Measurements from ENCODE around the gene GPR15LG.
"Not testable (repeated sequence)": the region's sequence is repeated elsewhere in the genome, so short reads cannot be mapped to it uniquely, and the experiment has no call there.

Gene GPR15LG

DNA sequence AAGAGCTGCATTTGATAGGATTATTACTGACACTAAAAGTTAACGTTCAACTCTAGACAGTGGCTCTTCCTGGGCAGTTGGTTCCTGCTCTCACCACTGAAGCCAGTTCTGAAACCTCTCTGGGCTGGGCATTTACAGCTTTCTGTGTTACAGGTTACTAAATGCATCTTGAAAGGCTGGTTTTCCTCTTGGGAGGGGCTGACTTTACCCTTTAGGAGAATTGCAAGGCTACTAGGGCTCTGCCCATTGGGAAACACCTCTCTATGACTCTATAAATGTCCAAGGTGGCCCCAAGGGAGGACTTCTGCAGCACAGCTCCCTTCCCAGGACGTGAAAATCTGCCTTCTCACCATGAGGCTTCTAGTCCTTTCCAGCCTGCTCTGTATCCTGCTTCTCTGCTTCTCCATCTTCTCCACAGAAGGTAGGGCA lies at the start of gene GPR15LG:
Gene GPR15LG, plus strand, starts transcription at position 301 of the 429 bp plus-strand sequence. Its CDS starts 51 bp downstream, at position 352.
- intact Hi-C loops (cut with DNase I): no loop called here
- DNase-seq: no peak

DNA sequence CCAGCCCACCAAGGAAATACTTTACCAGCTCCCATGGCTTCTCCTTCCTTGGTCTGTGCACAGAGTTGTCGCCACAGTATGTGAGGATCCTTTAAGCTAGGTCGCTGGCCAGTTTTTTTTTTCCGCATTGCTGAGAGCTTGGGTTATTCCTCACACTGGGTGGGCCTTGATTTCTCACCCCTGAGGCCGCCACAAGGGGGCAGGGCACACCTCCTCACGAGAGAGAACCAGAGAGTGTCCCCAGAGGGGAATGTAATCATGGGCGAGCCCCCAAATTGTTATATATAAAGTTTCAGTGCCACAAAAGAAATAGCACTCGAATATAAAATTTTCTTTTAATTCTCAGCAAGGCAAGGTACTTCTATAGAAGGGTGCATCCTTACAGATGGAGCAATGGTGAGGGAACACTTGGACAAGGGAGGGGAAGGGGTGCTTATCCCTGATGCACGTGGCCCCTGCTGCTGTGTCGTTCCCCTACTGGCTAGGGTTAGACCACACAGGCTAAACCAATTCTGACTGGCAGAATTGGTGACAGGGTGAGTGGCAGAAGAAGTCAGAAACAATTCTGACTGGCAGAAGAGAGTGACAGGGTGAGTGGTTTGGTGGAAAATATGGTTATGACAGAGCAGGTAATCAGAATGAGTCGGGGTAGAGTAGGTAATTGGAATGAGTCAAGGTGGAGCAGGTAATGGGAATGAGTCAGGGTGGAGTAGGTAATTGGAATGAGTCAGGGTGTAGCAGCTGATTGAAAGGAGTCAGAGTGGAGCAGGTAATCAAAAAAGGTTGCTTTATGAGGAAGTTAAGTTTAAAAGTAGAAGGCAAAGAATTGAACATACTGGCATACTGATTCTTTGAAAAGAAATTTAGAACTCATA lies 47.5 kb upstream of the GPR15LG start:
- DNase-seq; intact Hi-C loops (cut with DNase I): not testable (repeated sequence)

DNA sequence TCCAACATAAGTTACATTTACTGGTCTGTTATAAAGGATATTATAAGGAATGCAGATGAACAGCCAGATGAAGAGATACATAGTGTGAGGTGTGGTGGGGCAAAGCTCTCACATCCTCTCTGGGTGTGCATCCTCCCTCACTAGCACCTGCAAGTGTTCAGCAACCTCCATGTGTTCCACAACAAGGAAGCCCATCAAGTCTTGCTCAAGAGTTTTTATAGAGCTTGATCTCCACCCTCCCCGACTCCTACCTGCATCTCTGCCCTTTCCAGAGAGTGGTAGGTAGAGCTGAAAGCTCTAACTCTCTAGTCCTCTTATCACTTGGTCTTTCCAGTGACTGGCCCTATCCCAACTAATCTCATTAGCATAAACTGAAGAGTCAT lies 46.8 kb upstream of the GPR15LG start:
- intact Hi-C loops (cut with DNase I): no loop called here
- DNase-seq: no peak

DNA sequence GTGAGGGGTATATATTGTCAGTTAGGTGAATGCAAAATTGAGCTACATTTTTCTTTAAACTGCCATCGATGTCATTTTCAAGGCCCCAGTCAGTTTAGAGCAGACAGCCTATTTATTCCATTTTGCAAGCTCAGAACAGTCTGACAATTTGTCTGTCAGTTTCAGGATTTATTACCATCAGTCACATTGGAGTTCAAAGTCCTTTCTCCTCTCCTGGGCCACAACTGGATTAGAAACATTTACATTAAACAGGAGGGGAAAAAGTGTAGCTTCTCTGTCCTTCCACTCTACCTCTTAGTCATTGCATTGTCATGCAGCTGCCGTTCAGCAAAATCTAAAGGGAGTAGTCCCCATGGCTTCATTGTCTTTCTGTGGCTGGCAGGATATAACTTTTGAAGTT lies 37.8 kb upstream of the GPR15LG start:
- intact Hi-C loops (cut with DNase I): no loop called here

DNA sequence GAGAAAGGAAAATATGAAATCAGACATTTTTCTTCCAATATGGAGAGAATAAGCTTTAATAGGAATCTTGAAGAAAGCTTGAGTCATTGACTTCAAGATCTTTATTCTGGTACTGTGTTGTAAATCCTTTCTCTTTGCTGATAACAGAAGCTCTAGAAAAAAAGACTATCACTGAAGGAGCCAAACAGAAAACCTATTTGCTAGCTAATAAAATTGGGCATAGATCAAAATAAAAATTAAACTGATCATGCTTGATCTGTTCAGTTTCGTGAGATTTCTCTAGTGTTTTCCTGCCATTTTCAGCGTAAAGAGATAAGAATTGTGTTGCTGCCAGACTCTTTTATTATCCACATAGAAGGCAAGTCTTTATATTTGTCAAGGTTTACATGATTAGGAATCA lies 35.8 kb upstream of the GPR15LG start:
- no peak for DNase-seq
- intact Hi-C loops (cut with DNase I): no loop called here

More for the DNA sequence above, 37.8 kb upstream of the GPR15LG start:
- DNase-seq: no peak

DNA sequence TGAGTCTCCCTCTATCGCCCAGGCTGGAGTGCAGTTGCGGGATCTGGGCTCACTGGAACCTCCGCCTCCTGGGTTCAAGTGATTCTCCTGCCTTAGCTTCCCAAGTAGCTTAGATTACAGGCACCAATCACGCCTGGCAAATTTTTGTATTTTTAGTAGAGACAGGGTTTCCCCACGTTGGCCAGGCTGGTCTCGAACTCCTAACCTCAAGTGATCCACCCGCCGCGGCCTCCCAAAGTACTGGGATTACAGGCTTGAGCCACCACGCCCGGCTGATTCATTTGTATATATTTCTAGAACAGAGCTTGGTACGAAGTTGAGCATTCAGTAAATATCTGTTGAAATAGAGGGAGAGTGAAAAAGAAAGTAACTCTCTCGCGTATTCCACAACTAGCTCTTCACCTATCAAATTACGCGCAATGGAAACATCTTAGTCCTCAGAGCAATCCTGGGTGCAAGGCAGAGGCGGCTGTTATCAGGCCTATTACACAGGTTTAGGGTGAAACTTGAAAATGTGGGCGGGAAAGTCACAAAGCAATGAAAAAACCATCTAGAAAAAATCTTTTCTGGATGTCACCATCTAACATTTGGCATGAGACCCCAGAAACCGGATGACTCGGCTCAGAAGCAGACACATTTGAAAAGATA lies 35.0 kb upstream of the GPR15LG start:
- intact Hi-C loops (cut with DNase I): no loop called here
- DNase-seq: peak in 1 of 10 donors; percentile 74

DNA sequence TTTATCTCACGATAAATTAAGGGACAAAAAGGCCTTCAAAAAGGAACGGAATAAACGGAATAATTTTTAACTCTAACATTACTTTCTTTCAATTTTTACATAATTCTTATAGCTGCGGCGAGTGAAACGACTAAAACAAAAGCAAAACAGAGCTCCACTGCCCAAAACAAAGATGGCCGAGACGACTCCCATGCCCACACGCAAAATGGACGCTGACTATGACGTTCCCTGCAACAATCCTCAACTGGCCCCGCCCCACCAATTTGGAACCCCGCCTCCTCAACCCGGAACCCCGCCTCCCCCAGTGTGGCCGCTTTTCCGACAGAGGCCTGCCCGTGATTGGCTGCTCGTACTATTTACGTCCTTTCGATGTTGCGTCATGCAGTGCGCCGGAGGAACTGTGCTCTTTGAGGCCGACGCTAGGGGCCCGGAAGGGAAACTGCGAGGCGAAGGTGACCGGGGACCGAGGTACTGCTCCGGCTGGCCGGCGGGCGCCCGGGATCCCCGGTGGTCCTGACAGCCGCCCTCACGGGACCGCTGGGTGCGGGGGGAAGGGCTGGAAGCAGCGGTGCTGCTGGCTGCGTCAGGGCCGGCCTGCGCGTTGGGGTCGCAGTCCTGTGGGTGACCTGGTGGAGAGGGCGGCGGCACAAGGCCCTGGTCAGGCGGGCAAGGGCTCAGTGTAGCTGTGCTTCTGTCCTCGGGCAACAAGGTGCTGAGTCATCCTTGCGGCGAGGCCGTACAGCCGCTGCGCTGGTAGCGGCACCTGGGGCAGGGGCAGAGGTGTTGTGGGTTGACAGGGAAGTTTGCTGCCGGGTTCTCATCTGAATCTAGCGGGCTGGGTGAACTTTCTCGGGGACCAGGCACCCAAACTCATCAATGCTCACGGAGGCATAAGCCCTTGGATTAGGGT lies 34.2 kb upstream of the GPR15LG start, which contains the start of gene GHITM:
Gene GHITM, plus strand, starts transcription at position 384 of the 910 bp plus-strand sequence. CDS start 1,992 bp downstream, outside the sequence.
- intact Hi-C loops (cut with DNase I): loop anchor here (5.0 kb wide), 1 partner anchor 188 kb away; the partner anchor contains the start of gene CCSER2
- peak; percentile 98 to 100 (median 99) for DNase-seq

DNA sequence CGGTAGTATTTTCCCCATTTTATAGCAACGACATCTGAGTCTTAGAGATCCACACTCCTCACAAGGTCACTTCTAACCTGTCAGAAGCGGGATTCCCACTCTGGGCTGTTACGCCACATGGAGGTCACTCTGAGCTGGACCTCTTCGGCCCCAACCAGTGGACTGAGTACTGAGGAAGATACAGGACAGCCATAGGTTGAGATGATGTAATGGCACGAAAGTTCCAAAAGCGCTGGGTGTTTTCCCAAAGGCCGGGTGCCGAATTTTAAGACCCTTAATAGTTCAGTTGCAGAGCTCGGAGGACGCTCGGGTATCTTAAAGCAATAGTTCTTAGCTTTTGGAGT lies 33.6 kb upstream of the GPR15LG start:
- intact Hi-C loops (cut with DNase I): loop anchor here (5.0 kb wide), 1 partner anchor 187 kb away; the partner anchor contains the start of gene CCSER2
- DNase-seq: no peak

DNA sequence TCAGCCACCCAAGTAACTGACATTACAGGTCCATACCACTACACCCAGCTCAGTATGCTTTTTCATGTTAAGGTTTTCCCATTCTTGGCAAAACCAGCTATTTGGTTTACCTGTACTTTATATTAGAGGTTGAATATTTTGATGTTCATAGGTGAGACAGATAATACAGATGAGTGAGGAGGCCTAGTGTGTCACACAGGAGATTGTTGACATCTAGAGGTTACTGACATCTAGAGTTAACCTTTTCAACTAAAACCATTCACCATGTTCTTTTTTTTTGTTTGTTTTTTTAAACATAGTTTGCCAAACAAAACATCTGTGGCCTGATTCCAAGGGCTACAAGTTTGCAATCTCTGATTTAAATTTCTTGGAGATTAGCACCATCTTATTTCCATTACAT lies 26.3 kb upstream of the GPR15LG start:
- intact Hi-C loops (cut with DNase I): no loop called here
- no peak for DNase-seq

DNA sequence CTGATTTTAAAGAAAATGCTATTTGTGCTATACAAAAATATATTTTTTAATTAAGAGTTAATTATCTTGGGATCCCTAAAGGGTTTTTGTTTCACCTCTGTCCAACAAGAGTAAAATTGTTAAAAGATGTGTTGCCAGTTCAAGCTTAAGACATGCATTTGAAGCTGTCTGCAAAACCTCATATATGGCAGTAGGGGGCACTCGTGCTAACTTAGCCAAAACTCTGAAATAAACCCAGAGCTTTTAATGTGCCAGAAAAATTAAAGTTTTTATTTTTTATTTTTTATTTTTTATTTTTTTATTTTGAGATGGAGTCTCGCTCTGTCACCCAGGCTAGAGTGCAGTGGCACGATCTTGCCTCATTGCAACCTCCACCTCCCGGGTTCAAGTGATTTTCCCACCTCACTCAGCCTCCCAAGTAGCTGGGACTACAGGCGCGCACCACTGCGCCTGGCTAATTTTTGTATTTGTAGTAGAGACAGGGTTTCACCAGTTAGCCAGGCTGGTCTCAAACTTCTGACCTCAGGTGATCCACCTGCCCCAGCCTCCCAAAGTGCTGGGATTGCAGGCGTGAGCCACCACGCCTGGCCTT lies 25.5 kb upstream of the GPR15LG start:
- intact Hi-C loops (cut with DNase I): loop anchor here (1.0 to 2.0 kb wide), 2 partner anchors 57 to 109 kb away; no protein-coding TSS in a partner anchor
- DNase-seq: not testable (repeated sequence)

DNA sequence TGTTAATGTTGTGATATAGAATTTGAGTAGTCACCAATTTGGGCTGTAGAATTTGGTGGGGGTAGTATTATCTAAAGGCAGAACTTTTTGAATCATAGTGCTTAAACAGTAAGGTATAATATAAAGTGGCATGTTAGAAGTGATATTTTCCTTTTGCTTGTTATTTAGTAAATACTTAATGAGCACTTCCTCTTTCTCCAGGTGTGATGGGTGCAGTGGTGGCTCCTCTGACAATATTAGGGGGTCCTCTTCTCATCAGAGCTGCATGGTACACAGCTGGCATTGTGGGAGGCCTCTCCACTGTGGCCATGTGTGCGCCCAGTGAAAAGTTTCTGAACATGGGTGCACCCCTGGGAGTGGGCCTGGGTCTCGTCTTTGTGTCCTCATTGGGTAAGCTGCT lies 23.7 kb upstream of the GPR15LG start:
- DNase-seq: no peak
- intact Hi-C loops (cut with DNase I): loop anchor here (2.0 kb wide), 1 partner anchor 107 kb away; no protein-coding TSS in a partner anchor

DNA sequence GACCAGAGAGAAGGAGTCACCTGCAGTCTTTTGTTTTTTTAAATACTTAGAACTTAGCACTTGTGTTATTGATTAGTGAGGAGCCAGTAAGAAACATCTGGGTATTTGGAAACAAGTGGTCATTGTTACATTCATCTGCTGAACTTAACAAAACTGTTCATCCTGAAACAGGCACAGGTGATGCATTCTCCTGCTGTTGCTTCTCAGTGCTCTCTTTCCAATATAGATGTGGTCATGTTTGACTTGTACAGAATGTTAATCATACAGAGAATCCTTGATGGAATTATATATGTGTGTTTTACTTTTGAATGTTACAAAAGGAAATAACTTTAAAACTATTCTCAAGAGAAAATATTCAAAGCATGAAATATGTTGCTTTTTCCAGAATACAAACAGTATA lies 20.8 kb upstream of the GPR15LG start:
- intact Hi-C loops (cut with DNase I): no loop called here
- no peak for DNase-seq

DNA sequence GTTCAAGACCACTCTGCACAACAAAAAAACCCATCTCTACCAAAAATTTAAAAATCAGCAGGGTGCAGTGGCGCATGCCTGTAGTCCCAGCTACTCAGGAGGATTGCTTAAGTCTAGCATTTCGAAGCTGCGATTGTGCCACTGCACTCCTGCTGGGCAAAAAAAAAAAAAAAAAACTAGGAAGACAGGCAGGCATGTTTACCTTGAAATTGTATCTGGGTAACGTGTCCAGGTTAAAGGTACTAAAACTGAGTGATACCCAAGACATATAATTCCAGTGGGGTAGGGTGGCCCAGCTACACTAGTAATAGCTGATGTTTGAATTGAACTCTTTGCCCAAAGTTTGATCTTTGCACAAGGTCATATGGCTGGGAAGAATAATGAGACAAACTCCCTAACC lies 18.1 kb upstream of the GPR15LG start:
- intact Hi-C loops (cut with DNase I): no loop called here
- DNase-seq: no peak

DNA sequence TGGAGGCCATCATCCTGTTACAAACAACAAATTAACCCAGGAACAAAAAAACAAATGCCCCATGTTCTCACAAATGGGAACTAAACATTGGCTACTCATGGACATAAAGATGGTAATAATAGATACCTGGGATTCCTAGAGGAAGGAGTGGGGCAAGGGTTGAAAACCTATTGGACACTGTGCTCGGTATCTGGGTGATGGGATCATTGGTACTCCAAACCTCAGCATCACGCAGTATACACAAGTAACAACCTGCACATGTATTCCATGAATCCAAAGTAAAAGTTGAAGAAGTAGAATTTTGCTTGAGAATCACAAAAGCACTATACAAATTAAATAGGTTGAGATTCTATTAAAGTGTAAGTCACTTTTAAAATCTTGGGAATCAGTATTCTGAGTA lies 17.6 kb upstream of the GPR15LG start:
- intact Hi-C loops (cut with DNase I): no loop called here
- DNase-seq: no peak

DNA sequence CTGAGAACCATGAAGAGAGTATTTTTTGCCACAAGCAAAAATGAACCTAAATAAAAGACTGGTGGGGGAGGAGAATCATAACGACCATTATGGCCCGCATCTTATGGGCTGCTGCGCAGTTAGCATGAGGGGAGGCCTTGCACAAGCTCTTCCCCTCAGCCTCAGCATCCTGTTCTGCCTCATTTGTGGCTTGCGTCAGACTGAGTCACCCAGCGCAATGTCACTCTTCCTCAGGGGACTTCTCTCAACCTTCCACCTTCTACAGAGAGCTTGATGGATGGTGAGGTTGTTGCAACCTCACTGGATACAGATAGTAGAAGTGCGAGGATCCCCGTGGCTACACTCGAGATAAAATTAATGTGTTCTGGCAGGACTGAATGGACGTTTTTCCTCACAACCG lies 16.8 kb upstream of the GPR15LG start:
- peak in 1 of 10 donors; percentile 62 for DNase-seq
- intact Hi-C loops (cut with DNase I): no loop called here

DNA sequence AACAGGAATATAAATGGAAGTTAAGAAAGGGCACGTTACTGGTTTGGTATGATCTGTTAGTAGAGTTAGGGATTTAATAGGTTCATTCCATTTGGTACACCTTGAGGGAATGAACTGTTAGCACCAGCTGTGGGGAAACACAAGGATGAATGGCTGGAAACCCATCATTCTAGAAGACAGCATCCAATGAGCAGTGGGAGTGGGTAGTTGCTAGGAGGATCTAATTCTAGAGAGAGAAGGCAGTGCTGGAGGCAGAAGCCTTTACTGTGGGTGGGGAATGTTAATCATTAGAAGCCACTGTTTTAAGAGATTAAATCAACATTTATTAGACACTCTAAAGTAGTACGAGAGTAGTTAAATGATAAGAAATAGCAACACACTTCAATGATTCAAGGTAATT lies 15.5 kb upstream of the GPR15LG start:
- no peak for DNase-seq
- intact Hi-C loops (cut with DNase I): no loop called here

DNA sequence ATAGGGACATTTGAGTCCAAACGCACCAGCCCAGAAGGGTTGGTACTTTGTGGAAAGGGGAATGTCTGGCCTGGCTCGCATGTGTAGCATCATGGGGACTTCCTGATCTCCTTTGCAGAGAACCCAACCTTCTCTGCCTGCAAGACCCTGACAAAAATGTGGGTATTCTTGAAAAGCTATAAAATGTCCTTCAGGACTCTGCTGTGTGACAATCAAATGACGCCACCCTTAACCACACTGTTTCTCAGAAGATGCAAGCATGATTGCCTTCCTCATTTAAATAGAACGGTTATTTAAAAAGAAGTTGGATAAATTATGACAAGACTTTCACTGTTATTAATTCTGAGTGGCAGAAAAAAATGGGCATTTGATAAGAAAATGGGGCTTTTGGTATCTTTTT lies 15.1 kb upstream of the GPR15LG start:
- intact Hi-C loops (cut with DNase I): no loop called here
- DNase-seq: no peak

DNA sequence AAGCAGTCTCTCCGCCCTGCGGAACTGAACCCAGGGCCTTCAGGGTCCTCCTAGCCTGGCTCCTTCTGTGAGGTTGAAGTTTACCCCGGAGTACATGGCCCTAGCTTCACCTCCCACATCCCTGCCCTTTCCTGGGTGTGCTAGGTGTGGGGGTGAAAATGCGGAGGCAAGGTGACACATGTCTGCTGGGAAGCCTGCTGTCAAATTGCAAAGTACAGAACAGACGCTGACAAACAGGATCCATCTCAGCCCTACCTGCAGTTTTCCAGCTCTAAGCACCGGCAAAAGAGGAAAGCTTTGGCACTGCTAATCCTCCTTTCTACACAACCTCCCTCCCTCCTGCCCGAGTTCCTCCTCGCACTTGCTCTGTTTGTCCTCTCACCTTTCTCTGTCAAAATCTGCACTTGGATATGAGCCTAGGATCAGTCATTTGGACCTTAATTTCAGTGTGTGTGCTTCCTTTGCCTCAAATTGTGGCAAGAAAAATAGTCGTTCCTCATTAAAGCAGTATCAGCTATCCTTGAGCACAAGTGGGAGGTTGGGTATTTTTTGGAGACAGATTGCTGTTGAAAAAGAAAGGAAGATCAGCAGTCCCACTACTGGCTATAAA lies 14.4 kb upstream of the GPR15LG start:
- DNase-seq: peak in 2 of 10 donors; percentile 11 to 81
- intact Hi-C loops (cut with DNase I): no loop called here

DNA sequence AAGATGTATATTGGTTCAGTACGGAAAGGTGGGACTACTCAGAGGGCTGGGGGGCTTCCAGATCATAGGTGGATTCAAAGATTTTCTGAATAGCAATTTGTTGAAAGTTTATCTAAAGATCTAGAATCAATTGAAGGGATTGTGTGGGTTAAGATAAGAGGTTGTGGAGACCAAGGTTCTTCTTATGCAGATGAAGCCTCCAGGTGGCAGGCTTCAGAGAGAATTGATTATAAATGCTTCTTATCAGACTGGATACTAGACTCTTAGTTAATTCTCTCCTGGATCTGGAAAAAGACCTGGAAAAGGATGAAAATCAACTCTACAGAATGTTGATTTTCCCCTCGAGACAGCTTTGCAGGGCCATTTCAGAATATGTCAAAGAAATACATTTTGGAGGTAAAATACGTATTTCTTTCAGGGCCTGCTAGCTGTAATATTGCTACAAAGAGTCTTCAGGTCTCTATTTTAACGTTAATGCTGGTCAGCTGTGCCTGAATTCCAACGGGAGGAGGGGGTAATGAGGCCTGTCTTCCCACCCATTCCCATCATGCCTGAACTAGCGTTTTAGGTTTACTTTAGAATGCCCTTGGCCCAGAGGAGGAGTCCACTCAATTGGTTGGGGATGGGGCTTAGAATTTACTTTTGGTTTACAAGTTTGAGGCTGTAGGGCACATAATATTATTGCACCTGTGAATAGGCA lies 12.8 kb upstream of the GPR15LG start:
- no peak for DNase-seq
- intact Hi-C loops (cut with DNase I): no loop called here

Measured in posterior cingulate gyrus (tissue), 11 donors.